SU-DHL-6 (cell line): ENCODE data around the gene METAP1.
A peak's percentile ranks its signal among the peaks of the same experiment; 100 is the strongest.

Experiments
- H2AFZ ChIP-seq: fragments of 200-600 bp; sonication (generic); 2 replicates; pipeline ENCODE4 v1.6.1; 2014; ENCODE audit warnings: low read depth, mild to moderate bottlenecking, moderate library complexity, mixed read lengths, antibody characterized with exemption, low read length; ENCODE audit not compliant: severe bottlenecking
- H3F3A ChIP-seq: fragments of 200-600 bp; shearing (Covaris generic); 2 replicates; pipeline ENCODE4 v1.6.0; 2016; ENCODE audit warnings: antibody characterized with exemption, mild to moderate bottlenecking; ENCODE audit not compliant: insufficient read depth
- H3K27ac ChIP-seq: fragments of 200-600 bp; sonication (generic); 2 replicates; pipeline ENCODE4 v1.5.1; 2016; ENCODE audit warnings: low read depth, mild to moderate bottlenecking, low read length, moderate library complexity, mixed read lengths
- H3K27me3 ChIP-seq: fragments of 200-600 bp; sonication (generic), shearing (Covaris generic); 2 replicates; pipeline ENCODE4 v1.6.0; 2014; ENCODE audit warnings: mild to moderate bottlenecking, low read length
- H3K36me3 ChIP-seq: fragments of 200-600 bp; sonication (generic); 2 replicates; pipeline ENCODE4 v1.6.1; 2014; ENCODE audit warnings: mild to moderate bottlenecking, low read length, mixed read lengths
- H3K4me2 ChIP-seq: fragments of 300-600, 200-600 bp; shearing (Covaris generic), sonication (generic); 2 replicates; pipeline ENCODE4 v1.6.0; 2014; ENCODE audit warnings: low read length, low read depth, mild to moderate bottlenecking; ENCODE audit not compliant: poor library complexity, severe bottlenecking
- H3K4me3 ChIP-seq: fragments of 200-600 bp; sonication (generic); 2 replicates; pipeline ENCODE4 v1.5.1; 2014; ENCODE audit warnings: antibody characterized with exemption, low read length, mild to moderate bottlenecking, mixed read lengths; ENCODE audit not compliant: insufficient read depth, poor library complexity, severe bottlenecking
- H3K79me2 ChIP-seq: fragments of 200-600 bp; sonication (generic); 2 replicates; pipeline ENCODE4 v1.6.1; 2014; ENCODE audit warnings: mild to moderate bottlenecking, low read length, moderate library complexity; ENCODE audit not compliant: insufficient read depth
- H3K9ac ChIP-seq: fragments of 200-600 bp; sonication (generic); 2 replicates; pipeline ENCODE4 v1.7.0; 2014; ENCODE audit warnings: mild to moderate bottlenecking, low read length
- H3K9me2 ChIP-seq: fragments of 200-600 bp; sonication (generic); replicated peaks from 2 replicates; pipeline ENCODE4 v1.6.1; 2014; ENCODE audit warnings: low read length; ENCODE audit not compliant: insufficient read depth
- H3K9me3 ChIP-seq: fragments of 200-600 bp; sonication (generic); 2 replicates; pipeline ENCODE4 v1.6.1; 2014; ENCODE audit warnings: low read length, mixed read lengths; ENCODE audit not compliant: insufficient read depth
- H4K20me1 ChIP-seq: fragments of 200-600 bp; sonication (generic); 2 replicates; pipeline ENCODE4 v1.6.1; 2014; ENCODE audit warnings: low read depth, mild to moderate bottlenecking, antibody characterized with exemption, low read length, moderate library complexity, mixed read lengths
- EZH2phosphoT487 ChIP-seq: fragments of 200-600 bp; sonication (generic), shearing (Covaris generic); conservative IDR thresholded peaks from 2 replicates; pipeline ENCODE4 v1.6.1; 2018; ENCODE audit warnings: mild to moderate bottlenecking, antibody characterized with exemption, low read length, moderate library complexity, mixed read lengths
- TF ChIP-seq, protein P1 (sequence below): fragments of 200-600 bp; sonication (generic); IDR thresholded peaks from one replicate; pipeline ENCODE4 v1.5.1; 2017; ENCODE audit warnings: antibody characterized with exemption, mild to moderate bottlenecking, low read length, moderate library complexity; ENCODE audit not compliant: insufficient read depth, poor library complexity, severe bottlenecking

Gene METAP1

DNA sequence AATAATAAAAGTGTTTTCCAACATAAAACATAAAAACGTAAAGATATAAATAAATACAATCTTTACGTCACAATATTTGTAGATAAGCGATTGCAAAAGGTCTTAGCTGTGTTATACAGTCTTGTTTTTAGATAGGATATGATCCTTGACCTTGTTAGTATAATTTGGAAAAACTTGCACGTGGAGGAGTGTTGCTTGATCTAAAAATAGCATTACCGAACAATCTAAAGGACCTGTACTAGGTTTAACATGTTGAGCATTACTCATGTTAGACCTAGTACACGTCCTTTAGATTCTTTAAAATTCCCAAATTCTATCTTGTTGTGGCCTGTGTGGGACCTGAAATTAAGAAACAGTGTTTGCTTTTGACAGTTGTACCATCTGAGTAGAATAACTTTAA is 1.6 kb downstream of the METAP1 start:
- Histone ChIP-seq H3K4me3 (no peak overlapping the region), H3K27me3 (no peaks in the 10 kb centered on the region), H2AFZ (no peak overlapping the region), H3K9me3 (no peaks in the 10 kb centered on the region), H3K36me3 (no peaks in the 10 kb centered on the region), H3K79me2 (peaks cover 59% of the 10 kb centered on the region), H3F3A (0 out of 2 replicates have a peak, but pooled peaks cover 11% of the 10 kb centered on the region), H3K9me2 (no peaks in the 10 kb centered on the region), H3K9ac (no peak overlapping the region), H4K20me1 (no peaks in the 10 kb centered on the region), H3K27ac (no peak overlapping the region), H3K4me2 (peak overlapping the region; percentile 73)
- TF ChIP-seq, protein P1, sequence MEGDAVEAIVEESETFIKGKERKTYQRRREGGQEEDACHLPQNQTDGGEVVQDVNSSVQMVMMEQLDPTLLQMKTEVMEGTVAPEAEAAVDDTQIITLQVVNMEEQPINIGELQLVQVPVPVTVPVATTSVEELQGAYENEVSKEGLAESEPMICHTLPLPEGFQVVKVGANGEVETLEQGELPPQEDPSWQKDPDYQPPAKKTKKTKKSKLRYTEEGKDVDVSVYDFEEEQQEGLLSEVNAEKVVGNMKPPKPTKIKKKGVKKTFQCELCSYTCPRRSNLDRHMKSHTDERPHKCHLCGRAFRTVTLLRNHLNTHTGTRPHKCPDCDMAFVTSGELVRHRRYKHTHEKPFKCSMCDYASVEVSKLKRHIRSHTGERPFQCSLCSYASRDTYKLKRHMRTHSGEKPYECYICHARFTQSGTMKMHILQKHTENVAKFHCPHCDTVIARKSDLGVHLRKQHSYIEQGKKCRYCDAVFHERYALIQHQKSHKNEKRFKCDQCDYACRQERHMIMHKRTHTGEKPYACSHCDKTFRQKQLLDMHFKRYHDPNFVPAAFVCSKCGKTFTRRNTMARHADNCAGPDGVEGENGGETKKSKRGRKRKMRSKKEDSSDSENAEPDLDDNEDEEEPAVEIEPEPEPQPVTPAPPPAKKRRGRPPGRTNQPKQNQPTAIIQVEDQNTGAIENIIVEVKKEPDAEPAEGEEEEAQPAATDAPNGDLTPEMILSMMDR: no peak
- TF ChIP-seq EZH2phosphoT487: no peak

GRCh38 chr4:98998551-98998950 is 3.0 kb downstream of the METAP1 start:
- no peak for TF ChIP-seq EZH2phosphoT487
- TF ChIP-seq, protein P1: no peak
- Histone ChIP-seq H3K4me2 (no peak overlapping the region), H3K4me3 (no peak overlapping the region), H3K9me3 (no peaks in the 10 kb centered on the region), H3F3A (0 out of 2 replicates have a peak, but pooled peaks cover 11% of the 10 kb centered on the region), H3K27ac (no peak overlapping the region), H3K36me3 (no peaks in the 10 kb centered on the region), H2AFZ (no peak overlapping the region), H3K27me3 (no peaks in the 10 kb centered on the region), H3K9ac (no peak overlapping the region), H3K9me2 (no peaks in the 10 kb centered on the region), H3K79me2 (peaks cover 73% of the 10 kb centered on the region), H4K20me1 (no peaks in the 10 kb centered on the region)

DNA sequence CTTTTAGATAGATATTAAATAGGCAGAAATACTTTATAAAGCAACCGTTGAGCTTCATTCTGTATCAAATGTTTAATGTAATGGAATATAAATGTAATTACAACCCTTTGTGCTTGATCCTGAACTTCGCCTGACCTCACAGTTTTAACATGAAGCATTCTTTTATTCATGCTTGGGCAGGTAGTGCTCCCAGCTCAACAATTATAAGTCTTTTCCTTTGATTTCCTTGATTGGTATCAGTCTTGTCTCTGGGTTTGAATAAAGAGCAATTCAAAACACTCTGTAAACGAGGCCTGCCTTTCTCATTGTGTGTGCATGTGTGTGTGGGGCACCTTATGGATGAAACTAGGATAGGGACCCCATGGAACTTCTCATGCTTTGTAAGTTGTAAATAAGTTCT is 6.8 kb downstream of the METAP1 start:
- TF ChIP-seq EZH2phosphoT487: no peak
- TF ChIP-seq, protein P1: no peak

More for the DNA sequence above, 6.8 kb downstream of the METAP1 start:
- Histone ChIP-seq H2AFZ (no peak overlapping the region), H3K27me3 (no peaks in the 10 kb centered on the region), H3K79me2 (peaks cover 94% of the 10 kb centered on the region), H3K9me3 (no peaks in the 10 kb centered on the region), H3F3A (no peaks in the 10 kb centered on the region), H3K4me2 (no peak overlapping the region), H3K4me3 (no peak overlapping the region), H4K20me1 (no peaks in the 10 kb centered on the region), H3K9me2 (no peaks in the 10 kb centered on the region), H3K9ac (no peak overlapping the region), H3K36me3 (no peaks in the 10 kb centered on the region), H3K27ac (no peak overlapping the region)
